Body of pancreas (tissue), 4 donors: ENCODE results near the gene ZBTB48.

Experiments used
- CTCF ChIP-seq, 7 experiments: fragments of 450-650 bp in 4 of 7; fragments of 200-600 bp in 3 of 7; sonication (generic) in 3 of 7; IDR thresholded peaks; one replicate each; pipeline ENCODE4 v1.5.1; 2016 to 2019; ENCODE audit warnings: antibody characterized with exemption in 7 of 7
- POLR2A ChIP-seq, 3 donors: fragments of 450-650 bp; IDR thresholded peaks; one replicate each; pipeline ENCODE4 v1.6.1; 2016; ENCODE audit warnings: antibody characterized with exemption in 3 of 3, mild to moderate bottlenecking in 2 of 3

DNA sequence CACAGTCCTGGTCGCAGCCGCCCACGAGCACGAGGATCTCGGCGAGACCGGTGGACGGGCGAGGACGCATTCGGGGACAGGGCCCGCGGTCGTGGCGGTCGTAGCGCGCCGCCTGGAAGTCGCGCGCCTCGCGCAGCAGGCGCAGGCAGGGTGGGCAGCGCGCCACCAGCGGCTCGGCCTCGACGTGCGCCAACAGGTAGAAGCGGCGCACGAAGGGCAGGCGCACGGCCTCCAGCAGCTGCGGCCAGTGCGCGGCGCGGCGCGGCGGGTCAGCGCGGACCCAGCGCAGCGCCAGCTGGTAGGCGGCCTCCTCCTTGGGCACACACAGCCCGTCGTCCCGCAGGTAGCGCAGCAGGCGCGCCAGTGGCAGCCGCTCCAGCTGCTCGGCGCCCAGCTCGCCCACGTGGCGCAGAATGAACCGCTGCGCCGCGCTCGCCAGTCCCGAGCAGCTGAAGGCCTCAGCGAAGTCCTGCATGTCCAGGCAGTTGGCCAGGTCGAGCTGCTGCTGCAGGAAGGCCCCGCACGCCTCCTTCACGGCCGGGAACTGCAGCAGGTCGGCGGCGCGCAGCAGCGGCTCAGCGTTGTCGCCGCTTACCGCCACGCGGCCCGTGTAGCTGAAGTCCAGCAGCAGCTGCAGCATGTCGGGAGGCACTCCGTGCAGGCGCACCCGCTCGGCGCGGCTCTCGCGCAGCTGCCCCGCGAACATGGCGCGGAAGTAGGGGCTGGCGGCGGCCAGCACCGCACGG, 22.3 kb downstream of the ZBTB48 start:
- peak in 3 of 7 experiments; percentile 19 to 26 (median 25) for TF ChIP-seq CTCF (IDR thresholded peaks at IDR 0.05)
- TF ChIP-seq POLR2A (IDR thresholded peaks at IDR 0.05) = peak in 1 of 3 donors; percentile 19
